AG10803 (cell line): Measurements from ENCODE around the gene RSPO1.
A peak's percentile ranks its signal among the peaks of the same experiment; 100 is the strongest.

Experiments
- DNase-seq: peaks from one replicate; pipeline ENCODE4 v3.0.0; 2010; ENCODE audit warnings: low read depth
- H3K4me3 ChIP-seq: 2 replicates; pipeline ENCODE4 v1.5.1; 2011; ENCODE audit warnings: mild to moderate bottlenecking, low read length, control low read depth
- TF ChIP-seq, protein P1 (sequence below): conservative IDR thresholded peaks from 2 replicates; pipeline ENCODE4 v1.5.1; 2011; ENCODE audit warnings: mild to moderate bottlenecking, low read length, control low read depth, inconsistent platforms

The RSPO1 gene

DNA sequence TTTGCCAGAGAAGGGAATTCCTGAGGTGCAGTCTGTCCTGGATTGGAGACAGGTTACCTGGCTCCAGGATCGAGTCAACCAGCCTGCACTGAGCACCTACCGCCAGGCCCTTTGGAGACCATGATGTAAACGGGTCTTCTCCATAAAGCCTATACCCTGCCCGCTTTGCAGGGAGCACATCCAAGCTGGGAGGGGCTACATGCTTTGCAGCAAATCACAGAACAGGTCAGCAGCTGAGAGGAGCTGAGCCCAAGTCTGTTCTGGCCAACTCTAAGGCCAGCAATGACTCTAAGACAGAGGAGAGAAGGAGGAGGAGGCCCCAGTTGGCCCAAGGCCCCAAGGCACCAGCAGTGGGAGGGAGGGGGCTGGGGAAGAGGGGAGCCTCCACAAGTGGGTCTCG, 15.5 kb upstream of the RSPO1 start:
- H3K4me3 ChIP-seq: no peak overlapping the region
- TF ChIP-seq, protein P1, sequence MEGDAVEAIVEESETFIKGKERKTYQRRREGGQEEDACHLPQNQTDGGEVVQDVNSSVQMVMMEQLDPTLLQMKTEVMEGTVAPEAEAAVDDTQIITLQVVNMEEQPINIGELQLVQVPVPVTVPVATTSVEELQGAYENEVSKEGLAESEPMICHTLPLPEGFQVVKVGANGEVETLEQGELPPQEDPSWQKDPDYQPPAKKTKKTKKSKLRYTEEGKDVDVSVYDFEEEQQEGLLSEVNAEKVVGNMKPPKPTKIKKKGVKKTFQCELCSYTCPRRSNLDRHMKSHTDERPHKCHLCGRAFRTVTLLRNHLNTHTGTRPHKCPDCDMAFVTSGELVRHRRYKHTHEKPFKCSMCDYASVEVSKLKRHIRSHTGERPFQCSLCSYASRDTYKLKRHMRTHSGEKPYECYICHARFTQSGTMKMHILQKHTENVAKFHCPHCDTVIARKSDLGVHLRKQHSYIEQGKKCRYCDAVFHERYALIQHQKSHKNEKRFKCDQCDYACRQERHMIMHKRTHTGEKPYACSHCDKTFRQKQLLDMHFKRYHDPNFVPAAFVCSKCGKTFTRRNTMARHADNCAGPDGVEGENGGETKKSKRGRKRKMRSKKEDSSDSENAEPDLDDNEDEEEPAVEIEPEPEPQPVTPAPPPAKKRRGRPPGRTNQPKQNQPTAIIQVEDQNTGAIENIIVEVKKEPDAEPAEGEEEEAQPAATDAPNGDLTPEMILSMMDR: no peak
- no peak for DNase-seq

DNA sequence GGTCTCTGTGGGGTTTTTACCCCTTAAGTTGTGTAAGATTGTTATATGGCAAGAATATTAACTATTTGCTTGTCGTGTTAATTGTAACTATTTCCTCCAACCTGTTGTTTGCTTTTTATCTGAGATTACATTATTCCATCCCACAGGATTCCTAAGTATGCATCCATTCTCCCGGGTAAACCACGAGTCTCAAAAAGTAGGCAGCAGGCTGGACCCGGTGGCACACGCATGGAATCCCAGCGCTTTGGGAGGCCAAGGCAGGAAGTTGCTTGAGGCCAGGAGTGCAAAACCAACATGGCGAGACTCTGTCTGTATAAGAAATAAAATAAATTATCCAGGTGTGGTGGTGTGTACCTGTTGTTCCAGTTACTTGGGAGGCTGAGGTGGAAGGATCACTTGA, 12.6 kb upstream of the RSPO1 start:
- no peak overlapping the region for H3K4me3 ChIP-seq
- TF ChIP-seq, protein P1: no peak
- peak; percentile 21 for DNase-seq

DNA sequence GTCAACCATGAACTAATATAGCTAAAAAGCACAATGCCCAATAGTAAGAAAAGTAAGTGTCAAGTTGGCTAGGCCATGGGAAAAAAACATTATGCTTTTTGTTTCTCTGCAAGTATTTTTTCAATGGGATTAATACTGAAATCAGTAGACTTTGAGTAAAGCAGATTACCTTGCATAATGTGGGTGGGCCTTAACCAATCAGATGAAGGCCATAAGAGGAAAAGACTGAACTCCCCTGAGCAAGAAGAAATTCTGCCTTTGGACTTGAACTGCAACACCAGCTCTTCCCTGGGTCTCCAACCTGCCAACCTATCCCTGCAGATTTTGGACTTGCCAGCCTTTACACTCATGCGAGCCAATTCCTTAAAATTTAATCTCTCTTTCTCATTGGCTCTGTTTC, 6.4 kb upstream of the RSPO1 start:
- H3K4me3 ChIP-seq: no peak overlapping the region
- no peak for DNase-seq
- TF ChIP-seq, protein P1: no peak

DNA sequence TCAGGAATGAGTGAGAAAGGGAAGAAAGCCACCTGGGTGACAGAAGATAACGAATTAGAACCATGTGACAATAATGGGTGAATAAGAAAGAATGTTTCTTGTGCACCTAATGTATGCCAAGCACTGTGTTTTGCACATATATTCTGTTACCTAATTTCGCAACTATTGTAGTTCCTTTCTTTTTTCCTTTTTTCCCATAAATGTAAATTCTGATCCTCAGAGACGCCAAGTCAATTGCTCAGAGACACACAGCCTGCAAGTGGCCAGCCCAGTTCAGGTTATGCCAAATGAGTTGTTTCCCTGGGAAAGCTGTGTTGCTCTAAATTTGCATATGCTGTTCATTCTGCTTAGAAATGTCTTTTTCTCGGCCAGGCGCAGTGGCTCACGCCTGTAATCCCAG, 1.7 kb upstream of the RSPO1 start:
- TF ChIP-seq, protein P1: no peak
- H3K4me3 ChIP-seq: no peak overlapping the region
- no peak for DNase-seq

DNA sequence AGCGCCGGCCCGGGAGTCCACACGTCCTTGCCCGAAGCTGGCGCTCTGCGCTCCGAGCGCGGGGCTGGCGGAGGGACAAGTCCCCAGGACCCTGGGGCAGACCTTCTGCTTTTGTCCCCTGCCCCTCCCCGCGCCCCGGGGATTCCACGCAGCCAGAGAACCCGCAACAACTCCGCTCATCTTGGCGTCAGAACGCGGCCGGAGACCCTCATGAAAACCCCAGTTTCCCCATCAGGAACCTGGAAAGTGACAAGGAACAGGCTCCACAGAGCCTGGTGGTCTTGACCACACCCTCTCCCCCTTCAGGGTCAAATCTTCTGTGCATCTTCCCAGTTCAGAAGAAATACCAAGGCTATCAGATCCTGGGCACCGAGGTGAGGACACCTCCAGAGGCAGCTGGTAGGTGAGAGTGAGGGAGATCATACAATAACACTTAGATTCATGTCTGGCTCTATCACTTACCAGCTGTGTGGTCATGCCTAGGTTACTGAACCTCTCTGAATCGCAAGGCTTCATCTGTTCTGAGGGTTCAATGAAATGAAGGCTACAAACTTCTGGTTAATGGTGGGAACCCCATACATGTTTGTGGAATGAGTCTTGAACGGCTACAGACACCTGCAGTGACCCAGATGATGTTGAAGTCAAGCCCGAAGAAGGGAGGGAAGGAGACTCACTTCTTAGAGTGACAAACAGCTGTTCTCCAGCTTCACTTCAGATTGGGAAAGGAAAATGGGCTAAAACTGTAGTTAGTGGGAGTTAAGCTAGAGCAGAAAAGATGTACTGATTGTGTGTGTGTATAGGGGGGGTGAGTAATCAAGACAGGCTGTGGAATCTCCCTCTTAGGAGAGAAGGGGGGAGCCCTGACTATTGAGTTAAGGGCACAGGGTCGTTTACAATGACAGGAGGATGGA, 555 bp upstream of the RSPO1 start:
- no peak for DNase-seq
- TF ChIP-seq, protein P1: no peak
- H3K4me3 ChIP-seq: peak overlapping the region; percentile 46

DNA sequence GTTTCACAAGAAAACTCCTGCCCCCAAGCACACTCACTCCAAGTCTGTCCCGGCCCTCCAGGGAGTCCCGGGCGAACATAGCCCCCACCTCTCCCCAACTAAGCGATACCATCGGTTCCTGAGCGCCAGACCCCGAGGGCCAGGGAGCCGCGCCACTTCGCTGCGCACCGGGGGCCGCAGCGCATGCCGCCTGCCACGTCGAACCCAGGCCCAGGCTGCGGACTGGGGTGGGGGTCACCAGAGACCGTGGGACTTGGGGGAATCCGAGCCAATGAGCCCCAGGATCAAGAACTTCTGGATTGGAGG, 801 bp downstream of the RSPO1 start:
- DNase-seq: no peak
- H3K4me3 ChIP-seq: peak overlapping the region; percentile 37
- TF ChIP-seq, protein P1: no peak
